Central memory CD4-positive, alpha-beta T cell (primary cell): ENCODE results near the gene ADA.
"Not testable (repeated sequence)": the region's sequence is repeated elsewhere in the genome, so short reads cannot be mapped to it uniquely, and the experiment has no call there.

ENCODE experiments used
- DNase-seq: peaks from one replicate; pipeline ENCODE4 v3.0.0; 2022

ADA gene

DNA sequence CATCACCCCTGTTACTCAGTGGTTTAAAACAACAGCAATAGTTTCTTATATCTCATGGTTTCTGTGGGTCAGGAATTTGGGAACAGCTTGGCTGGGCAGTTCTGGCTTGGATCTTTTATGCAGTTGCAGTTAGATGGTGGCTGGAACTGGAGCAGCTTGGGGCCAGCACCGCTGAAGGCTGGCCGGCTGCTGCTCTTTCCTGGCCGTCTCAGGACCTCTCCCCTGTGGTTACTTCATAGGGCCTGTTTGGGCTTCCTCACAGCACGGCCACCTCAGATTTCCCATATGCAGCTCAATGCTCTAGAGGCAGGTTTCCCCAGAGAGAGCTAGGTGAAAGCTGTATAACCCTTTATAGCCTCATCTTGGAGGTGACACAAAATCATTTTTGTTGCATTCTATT is 53.6 kb downstream of the ADA start:
- no peak for DNase-seq

DNA sequence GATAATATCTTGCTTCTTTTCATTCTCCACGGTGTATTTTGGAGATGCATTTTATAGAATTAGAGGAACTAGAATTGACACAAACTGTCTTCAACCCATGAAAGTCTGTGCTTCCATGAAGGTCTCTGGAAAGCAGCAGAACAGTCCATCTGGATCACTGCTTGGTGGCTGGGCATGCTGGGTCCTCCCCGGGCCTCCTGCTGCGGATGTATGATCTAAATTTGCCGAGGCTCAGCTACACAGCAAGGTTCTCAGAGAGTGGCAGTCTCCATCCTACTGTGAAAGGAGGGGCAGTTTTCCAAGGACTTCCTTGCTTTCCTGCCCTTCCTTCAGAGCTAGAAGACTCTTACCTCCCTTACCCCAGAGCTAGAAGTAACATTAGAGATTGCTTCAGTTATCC is 54.0 kb downstream of the ADA start:
- no peak for DNase-seq

DNA sequence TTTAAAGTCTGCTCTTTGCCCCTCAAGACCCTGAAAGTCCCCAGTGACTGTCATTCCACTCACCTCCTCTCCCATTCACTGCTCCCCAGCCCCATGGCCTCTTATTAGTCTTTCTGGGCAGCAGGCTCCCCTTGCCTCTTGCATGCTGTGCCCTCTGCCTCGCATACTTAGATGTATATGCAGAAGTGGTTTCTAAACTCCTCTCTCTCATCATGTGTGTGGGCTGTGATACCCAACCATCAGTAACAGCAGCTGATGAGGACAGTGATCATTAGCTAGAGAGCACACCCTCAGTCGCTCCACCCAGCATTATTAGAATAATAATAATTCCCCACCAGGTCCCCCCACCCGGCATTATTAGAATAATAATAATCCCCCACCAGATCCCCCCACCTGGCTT is 54.6 kb downstream of the ADA start:
- no peak for DNase-seq

DNA sequence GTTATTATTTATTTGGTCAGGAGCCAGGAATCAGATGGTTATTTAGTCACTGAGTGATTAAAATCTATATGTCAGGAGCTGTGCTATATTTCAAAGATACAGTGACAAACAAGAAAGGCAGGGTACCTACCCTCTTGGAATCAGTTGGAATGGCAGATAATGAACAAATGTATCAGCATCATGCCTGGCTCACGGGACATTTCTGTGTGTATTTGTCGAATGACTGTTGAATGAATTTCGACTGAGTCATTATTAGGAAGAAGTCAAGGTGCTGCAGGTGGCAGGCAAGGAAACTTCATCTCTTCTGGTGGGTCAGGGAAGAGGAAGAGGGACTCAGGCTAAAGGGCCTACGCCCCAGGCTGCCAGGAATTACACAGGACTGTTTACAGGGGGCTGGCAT is 55.5 kb downstream of the ADA start:
- DNase-seq = no peak

DNA sequence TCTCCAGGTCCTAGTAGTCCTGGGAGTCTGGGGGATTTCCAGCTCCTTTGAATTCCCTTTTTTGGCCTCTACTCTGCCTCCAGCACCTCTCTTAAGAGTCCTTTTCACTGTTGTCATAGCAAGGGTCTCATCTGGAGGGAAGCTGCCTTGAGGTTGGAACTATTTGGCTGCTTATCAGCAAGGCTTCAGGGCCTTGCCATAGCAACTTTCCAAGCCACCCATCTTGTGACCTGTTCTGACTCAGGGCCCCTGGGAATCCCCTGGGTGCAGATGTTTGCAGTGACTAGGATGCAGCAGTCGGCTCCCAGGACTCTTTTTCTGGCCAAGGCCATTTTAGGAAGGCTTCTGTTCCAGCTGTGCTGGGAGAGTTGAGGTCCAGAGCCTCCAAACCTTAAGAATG is 56.8 kb downstream of the ADA start:
- no peak for DNase-seq

DNA sequence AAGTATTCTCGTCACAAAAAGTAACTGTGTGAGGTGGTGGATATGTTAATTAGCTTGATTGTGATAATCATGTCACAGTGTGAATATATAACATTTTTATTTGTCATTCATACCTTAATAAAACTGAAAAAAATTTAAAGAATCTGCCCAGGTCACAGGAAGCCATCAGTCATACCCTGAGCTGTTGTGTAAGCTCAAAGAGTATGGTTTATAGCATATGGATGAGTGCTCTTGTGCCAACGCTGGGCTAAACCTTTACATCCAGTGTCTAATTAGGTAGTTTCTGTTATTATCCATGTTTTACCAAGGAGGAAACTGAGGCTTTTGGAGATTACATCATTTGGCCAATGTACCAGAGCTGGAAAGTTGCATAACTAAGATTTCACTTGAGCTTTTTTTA is 57.7 kb downstream of the ADA start:
- DNase-seq = no peak

DNA sequence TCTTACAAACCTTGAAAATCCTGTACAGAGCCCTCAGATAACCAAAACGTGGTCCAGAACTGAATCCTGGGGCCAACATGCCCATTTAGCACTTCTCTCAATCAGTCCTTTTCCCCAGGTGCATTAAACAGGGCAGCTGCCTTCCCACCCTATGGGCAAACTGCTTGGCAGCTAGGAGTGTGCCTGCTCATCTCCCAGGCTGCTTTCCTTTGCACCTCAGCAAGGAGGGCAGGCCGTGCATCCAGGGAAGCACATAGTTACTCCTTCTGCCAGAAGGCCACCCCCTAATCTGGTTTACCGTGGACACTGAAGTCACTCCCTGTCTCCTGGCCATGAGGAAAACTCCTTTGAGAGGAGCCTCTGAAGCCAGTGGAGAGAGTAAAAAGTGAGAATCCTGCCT is 59.1 kb downstream of the ADA start:
- no peak for DNase-seq

DNA sequence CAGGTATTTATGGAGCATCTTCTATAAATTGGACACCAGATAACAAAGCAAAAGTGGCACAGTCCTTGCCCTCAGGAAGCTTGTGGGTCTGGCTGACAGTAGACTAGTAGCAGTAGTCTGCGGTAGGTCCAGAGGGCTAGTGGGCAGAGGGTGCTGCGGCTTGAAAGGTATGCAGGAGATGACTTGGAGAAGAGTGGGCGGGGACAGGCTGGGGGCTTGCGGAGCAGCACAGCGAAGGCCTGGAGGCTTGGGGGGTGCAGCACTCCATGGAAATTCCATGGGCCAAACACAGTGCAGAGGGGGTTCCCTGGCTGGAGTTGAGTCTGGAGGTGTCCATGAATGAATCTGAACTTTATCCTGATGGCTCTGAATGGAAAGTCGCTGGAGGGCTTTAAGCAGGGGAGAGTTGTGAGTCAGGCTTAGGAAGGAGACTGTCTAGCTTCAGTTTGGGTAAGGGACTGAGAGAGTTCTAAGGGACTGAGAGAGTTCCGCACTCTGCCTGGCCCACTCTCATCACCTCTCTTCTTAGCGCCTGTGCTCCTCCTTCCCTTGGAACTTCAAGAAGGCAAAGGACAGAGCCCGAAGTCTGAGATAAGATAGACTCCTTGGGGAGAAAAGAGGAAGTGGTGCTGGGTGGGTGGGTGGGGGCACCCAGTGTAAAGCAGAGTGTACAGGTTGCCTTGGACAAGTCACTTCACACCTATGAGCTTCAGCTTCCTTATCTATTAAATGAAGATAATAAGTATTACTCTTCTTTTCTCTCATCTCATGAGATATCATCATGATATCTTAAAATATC is 60.3 kb downstream of the ADA start:
- DNase-seq = no peak

DNA sequence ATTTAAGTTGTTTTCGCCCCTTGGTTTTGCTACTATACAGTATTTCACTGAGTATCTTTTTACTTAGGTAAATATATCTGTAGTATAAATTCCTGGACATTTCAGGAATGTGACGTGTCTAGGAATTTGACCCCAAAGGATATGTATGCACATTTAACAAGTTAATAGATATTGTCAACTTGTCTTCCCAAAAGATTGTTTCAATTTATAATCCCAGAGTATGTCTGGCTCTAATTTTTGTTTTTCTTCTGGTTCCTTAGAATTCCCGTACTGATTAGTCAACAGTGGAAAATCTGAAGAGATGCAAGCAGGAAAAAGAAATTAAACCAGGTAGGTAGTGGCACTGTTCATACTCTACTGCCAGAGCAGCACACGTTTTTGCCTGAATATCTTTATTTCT is 62.0 kb downstream of the ADA start:
- no peak for DNase-seq

DNA sequence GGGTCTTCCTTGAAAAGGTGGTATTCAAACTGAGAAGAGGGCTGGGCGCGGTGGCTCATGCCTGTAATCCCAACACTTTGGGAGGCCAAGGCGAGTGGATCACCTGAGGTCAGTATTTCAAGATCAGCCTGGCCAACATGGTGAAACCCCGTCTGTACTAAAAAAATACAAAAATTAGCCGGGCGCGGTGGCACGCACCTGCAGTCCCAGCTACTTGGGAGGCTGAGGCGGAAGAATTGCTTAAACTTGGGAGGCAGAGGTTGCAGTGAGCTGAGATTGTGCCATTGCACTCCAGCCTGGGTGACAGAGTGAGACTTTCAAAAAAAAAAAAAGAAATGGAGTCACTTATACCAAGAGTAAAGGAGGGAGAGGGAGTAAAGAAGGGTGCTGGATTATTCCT is 63.2 kb downstream of the ADA start:
- DNase-seq = not testable (repeated sequence)

DNA sequence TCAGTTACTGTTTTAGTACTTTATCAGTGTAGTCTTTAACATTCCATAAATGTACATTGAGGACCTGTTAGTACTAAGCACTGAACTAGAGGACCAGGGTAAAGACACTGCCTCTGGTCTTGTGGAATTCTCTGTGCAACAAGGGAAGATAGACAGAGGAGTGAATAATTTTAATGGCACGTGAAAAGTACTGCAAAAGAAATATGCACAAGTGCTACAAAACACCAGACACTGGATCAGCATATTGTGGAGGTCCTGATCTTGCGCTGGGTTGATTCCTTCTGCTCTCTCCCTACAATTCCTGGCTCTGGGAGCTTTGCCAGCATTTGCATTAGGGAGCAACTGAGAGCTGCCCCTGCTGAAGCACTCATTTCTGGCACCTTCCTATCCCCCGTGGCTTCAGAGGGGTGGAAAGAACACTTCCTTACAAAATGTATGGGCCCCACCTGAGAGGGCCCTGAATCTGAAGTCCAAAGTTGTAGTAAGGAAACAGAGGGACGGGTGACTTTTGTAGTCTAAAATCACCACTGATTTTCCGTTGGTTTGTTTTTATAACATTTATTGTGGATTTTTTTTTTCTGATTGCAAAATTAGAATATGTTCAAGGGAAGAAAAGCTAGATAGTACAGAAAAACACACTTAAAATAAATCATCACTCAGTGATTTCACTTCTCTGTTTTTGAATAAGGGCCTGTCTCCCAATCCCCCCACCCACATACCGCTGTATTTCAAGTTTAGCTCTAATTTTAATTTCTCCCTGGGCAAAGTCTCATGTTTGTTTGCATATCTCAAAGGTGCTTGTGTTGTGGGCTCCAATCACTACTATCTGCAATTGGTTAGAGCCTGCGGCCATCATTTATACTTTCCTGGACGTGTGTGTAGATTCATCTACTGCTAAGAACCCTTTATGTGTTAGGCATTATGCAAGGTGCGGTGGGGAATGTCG is 64.2 kb downstream of the ADA start:
- no peak for DNase-seq

DNA sequence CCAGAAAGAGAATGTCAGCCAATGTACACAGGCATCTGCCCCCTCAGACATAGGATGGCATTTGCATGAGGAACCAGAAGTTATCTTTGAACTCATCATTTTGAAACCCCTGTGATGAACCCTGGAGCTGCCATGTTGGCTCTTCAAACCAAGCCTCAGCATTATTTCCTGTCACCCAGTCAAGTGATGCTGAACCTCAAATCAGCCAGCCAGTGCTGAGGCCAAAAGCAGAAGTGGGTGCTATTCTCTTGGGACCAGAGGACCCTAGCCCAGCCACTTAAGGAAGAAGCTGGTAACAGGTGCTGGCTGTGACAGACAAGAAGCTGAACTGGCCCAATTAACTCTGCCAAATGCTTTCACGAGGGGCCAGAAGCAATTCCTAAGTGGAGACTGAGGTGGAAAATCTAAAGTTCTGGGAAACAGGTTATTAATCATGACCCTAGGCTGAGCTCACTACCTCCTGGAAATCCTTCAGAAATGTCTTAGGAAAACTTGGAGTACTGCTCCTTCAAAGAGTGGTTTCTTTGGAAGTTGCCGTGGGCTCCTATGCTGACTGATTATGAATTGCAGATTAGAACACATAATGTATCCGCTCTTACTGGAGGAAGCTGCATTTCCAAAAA is 65.1 kb downstream of the ADA start:
- no peak for DNase-seq

DNA sequence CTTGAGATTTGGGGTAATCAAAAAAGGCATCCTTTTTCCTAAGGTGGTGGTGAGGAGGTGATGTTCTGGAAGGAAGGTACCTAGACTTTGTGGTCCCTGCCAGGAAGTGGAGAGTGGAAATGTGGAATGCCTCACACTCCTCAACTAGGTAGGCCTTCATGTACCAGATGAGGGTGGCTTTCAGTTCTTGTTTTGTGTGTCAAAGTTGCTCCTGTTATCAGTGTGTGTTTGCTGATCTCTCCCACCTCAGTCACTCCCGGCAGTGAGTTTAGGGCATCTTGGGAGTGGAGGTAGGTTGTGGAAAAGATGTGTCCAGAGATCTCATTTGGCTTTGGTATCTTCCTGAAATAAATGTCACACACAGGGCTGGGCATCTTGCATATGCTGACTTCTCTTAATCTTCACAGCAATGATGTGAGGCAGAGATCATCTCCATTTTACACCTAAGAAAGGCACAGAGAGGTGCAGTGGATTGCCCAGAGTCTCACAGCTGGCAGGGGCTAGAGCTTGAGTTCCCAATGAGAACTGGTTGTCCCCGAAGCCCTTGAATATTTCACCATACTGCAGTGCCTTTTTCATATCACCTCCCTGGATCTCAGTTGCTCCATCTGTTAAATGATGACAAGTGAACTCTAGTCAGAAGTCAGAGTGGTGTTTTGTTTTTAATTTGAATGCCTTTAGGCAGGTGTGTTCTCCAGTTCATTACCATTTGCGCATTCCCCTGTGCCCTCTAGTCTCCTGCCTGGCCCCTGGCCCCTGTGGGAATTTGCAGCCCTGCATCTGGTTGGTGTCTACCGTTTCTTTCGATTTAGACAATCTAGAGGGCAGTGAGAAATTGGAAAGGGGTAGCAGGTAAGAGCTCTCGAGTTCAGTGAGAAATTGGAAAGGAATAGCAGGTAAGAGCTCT is 66.2 kb downstream of the ADA start:
- no peak for DNase-seq

DNA sequence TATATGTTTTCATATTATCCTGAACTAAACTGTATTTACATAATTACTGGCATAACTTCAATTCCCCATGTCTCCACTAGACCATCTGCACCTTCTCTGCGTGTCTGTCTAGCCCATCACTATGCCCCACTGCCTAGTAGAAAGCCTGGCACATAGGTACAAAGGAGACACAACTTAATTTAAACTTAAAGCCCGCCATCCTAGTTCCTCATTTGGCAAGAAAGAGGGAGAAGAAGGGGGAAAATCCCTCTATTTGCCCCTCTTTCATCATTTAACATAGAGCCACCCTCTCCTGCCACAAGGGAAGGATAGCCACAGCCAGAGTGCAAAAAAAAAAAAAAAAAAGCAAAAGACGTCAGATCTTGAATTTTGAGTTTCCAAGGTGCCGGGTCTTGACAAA is 67.3 kb downstream of the ADA start:
- no peak for DNase-seq

DNA sequence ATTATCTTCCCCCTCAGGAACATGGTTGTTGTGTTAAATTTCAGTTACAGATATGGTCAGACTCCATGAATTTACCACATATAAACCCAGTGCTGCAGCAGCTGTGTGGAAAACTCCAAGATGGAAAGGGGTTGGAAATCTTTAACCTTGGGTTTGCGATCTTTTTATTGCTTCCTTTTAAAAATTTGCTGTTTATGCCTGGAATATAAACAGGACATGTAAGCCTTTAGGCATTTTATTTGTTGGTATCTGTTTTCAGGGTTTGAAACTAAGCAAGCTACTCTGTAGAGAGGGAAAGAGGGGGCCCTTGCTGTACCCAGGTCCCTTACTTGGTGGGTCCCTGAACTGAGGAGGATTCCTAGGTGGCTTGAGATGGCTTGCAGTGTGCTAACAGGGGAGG is 68.3 kb downstream of the ADA start:
- no peak for DNase-seq

DNA sequence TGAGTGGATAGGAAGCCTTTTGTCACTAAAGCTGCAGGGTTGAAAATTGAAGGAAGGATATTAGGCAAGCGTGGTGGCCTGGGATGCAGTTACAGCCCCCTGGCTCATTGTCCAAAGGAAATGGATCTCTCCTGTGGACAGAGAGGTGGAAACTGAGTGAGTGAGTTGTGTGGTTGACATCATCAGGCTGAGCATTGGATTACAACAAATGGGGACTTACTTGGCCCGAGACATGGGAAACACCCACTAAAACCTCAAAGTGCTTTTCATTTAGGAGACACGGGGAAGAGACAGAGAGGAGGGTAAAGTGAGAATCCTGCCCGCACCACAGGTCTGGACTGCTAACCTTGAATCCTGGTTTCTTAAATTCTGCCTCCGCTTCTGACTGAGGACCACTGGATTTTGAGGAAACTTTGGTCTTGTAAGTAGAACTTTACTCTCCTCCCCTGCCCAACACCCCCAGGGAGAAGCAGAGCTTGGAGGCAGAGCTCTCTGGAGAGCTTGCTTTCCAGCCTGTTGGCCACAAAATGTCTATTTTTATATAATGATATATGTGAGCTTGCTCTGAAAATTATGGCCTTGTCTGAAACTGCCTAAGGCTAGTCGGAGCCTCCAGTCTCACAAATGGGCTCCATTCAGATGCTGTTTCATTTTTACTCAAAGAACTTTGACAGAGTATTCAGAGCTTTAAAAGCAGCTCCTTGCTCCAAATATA is 69.0 kb downstream of the ADA start, which contains the start of gene PKIG:
TSS of gene PKIG (plus strand) at position 269 of the 715 bp plus-strand sequence. CDS start 31,978 bp downstream, outside the sequence.
- no peak for DNase-seq

DNA sequence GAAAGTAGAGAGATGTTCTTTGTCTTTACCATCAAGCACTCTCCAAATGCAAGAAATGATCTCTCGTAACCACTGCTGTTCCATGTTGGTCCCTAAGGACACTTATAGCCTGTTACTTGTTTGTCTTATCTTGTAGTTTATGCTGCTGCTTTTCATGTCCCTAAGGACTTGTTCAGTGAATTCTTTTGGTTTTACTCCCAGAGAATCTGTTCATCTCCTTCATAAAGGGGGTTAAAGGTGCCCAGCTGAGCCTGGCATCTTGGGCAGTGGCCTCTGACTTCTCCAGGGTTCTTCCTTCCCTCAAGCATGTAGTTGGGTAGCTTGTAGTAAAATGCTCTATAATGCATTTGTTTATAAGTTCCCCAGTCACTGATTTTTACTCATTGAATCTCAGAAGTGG is 70.0 kb downstream of the ADA start:
- no peak for DNase-seq

DNA sequence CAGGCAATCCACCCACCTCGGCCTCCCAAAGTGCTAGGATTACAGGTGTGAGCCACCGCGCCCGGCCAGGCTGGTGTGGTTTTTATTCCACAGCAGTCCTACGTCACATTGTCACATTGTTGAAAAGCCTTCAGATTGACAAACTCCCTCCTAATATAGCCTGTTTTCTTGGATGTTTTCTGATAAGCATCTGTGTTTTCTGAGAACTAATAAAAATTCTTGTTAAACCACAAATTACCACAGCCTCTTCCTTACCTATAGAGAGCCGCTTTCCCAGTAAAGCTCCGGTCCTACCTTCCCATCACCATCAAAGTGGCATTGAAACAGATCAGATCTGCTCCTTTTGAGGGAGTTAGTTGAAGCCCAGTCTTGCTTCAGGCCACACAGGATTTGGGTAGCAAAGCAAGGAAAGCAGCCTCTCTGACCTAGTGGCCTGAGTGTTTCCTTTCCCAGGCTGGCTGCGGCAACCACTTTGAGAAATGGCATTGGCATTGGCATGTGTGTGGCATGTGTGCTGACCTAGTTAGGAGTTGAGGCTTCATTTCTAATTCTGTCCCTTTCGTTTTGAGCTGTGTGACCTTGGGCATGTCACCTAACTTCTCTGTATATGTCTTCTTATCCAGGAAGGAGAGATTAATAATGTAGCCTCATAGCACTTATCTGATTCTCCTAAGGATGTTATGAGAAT is 70.8 kb downstream of the ADA start:
- no peak for DNase-seq

DNA sequence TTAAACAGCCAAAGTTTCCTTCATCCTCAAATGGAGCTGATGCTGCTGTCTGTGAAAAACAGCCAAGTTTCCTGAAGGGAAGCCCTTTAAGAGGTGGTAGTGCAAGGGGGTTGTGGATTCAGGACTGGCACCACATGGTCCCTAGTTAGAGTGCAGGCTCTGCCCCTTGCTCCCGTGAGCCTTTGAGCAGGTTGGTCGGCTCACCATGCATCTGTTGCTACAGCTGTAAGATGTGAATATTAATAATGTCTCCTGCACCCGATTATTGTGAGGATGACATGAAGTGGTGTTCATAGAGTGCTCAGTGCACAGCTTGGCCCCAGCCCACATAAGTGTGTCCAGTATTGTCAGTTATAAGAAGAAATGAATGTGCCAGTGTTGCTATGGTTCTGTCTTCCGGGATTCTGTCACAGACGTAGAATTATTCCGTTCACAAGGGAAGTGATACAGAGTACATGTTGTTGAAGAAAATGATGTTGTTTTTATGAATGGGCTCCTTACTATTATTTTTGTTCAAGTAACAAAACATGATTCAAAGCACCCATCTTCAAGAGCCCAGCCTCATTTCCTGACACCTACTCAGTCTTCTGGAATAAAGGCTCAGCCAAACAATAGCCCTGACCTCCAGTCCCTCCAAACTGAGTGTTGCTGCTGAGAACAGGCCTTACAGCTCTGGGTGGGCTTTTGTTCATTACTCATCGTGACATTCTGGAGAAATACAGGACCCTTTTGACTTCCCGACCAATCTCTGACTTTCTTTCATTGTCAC is 72.0 kb downstream of the ADA start:
- no peak for DNase-seq

DNA sequence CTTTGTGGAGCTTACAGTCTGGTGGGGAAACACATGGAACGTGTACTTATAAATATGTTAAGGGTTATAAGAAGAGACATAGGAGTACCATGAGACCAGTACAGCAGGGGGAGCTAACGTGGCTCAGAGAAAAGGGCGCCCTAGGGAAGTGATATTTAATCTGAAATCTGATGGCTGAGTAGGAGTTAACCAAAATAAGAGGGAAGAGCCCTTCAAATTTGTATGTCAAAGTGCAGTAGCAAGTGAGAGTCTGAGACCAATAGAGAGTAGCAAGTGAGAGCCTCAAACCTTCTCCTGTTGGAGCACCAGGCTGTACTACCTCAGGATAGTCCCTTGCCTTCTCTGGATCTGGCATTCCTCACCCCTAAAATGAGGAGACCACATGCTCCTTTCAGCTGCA is 75.2 kb downstream of the ADA start:
- DNase-seq = no peak
